ENCODE data around the gene TLNRD1.
A peak's percentile ranks its signal among the peaks of the same experiment; 100 is the strongest.
"Not testable (repeated sequence)": the region's sequence is repeated elsewhere in the genome, so short reads cannot be mapped to it uniquely, and the experiment has no call there.

The TLNRD1 gene

DNA sequence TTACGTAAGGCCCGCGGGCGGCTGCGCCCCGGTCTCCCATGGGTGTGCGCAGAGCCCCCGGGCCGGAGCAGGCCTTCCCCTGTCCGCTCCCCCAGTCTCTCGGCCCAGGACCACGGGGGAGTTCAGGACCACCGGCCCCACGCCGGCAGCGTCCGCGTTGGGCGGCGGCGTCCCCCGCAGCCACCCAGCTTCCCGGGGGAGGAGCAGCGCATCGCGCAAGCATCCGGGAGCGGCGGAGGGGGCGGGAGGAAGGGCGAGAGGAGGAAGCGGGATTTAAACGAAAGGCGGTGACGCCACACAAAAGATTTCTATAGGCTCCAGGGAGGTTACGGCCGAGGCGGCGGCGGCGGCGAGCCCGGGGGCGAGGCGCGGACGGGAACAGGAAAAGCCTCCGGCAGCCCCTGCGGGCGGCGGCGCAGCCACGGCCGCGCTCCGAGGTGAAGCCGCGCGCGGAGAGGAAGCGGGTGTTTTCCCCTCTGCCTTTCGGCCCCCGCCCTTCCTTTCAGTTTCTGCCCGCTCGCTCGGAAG, at the start of gene TLNRD1:
Gene TLNRD1 (plus strand): TSS at position 300 of the 528 bp plus-strand sequence. CDS start 1,349 bp downstream, outside the sequence.
- peak; percentile 69 to 70 for DNase-seq (ENCODE audit: low read depth in 2 of 2)

- no peak for DNase-seq (ENCODE audit: low read depth in 2 of 2)
Measured at GRCh38 chr15:80951941-80952340, 48.8 kb upstream of the TLNRD1 start.

- no peak for DNase-seq (ENCODE audit: low read depth in 2 of 2)
Measured at GRCh38 chr15:80953001-80953952, 47.4 kb upstream of the TLNRD1 start.

DNA sequence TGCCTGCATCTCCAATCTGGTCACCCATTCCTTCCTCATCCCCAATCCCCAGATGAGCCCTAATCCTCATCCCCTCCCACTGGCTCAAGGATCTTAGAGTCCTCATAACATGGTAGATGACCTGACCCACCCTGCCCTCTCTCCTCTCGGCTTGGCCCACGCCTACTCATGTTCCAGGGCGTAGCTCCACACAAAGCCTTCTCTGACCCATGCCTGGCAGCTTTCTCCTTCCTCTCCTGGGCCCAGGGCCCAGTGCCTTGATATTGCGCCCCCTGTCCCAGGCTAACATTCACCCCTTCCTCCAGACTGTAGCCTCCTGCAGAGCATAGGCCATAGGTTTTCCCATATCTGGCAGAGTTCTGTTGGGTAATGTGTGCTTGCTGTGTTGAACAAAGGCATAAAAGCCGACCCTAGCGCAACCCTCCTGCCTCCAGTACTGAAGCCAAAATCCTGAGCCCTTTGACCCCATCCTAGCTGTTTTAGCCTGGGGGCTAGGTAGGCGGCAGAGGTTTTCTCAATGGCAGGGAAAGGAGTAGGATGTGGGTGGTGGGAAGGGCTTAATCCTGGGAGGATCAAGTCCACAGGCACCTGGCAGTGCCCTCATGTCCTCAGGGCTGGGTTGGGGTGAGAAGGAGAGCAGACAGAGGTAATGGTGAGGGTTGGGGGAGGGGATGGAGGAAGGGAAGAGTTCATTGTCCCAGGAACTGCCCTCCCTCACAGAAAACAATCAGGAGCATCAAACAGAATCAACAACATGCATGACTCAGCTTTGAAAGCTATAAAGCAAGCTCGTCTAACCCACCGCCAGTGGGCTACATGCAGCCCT, 46.6 kb upstream of the TLNRD1 start:
- no peak for DNase-seq (ENCODE audit: low read depth in 2 of 2)

DNA sequence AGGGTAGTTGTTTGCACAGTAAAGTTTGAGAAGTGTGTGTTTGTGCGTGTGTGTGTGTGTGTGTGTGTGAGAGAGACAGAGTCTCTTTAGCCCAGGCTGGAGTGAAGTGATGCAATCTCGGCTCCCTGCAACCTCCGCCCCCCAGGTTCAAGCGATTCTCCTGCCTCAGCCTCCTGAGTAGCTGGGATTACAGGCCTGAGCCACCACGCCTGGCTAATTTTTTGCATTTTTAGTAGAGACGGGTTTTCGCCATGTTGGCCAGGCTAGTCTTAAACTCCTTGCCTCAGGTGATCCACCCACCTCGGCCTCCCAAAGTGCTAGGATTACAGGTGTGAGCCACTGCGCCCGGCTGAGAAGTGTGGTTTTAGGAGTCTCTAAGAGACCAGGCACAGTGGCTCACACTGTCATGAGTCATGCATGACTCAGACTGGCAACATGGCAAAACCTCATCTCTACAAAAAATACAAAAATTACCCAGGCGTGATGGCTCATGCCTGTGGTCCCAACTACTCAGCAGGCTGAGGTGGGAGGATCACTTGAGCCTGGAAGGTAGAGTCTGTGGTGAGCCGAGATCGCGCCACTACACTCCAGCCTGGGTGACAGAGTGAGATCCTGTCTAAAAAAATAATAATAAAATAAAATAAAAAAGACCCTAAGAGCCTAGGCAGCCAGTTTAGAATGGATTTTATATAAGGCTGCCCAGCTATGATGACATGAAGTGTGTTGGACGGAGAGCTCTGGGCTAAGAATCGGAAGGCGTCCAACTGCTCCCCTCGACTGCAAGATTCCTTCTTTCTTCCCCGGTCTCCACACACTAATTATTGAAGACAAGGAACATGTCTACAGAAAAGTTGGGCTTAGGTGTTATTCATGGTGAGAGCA, 44.9 kb upstream of the TLNRD1 start:
- peak; percentile 26 to 42 for DNase-seq (ENCODE audit: low read depth in 2 of 2)

GRCh38 chr15:80957556-80957955, 43.2 kb upstream of the TLNRD1 start:
- DNase-seq (ENCODE audit: low read depth in 2 of 2) = no peak

GRCh38 chr15:80957976-80958375, 42.7 kb upstream of the TLNRD1 start:
- no peak for DNase-seq (ENCODE audit: low read depth in 2 of 2)

GRCh38 chr15:80958818-80959495, 41.8 kb upstream of the TLNRD1 start:
- DNase-seq (ENCODE audit: low read depth in 2 of 2) = no peak

- DNase-seq (ENCODE audit: low read depth in 2 of 2) = not testable (repeated sequence)
Measured at GRCh38 chr15:80965454-80965853, 35.3 kb upstream of the TLNRD1 start.

DNA sequence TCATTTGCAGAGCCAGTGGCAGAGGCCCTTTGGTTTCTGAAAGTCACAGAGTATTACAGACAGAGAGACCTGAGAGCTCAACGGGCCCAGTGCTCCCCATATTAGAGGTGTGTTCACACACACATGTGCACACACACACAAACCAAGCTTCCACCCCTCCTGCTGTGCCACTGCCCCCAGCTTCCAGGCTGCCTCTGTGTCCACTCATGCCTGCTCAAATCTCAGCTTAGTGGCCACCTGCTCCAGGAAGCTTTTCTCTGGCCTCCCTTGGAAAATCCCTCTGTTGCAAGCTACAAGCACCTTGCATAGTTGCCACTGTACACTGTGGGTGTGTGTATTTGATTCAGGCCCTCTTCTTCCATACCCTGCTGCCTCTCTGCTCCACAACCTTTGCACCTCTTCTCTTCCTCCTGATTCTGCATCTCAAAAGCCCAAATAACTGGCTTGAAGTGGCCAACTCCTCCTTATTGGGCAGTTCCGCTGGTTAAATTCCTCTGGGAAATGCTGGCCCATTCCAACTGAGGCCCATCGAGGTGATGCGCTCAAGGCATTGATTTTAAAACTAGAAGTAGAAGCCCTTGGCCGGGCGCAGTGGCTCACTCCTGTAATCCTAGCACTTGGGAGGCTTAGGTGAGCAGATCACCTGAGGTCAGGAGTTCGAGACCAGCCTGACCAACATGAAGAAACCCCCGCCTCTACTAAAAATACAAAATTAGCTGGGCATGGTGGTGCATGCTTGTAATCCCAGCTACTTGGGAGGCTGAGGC, 34.1 kb upstream of the TLNRD1 start:
- DNase-seq (ENCODE audit: low read depth in 2 of 2) = no peak

DNA sequence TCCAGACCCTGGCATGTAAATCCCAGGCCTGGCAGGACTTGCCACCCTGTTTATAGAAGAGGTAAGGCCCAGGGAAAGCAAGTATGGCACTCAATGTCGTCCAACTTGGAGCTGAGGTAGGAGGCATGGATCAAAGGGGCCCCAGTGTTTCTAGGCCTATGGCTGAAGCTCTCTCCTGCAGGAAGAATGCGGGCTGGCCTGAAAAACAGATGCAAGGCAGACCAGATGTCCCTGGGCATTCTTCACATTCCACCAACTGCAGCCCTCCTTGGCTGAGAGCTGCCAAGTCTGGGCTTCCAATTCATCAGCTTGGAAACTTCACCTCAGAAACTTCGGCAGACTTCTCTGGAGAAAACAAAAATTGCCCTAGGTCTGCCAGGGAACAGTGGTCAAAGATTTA, 33.3 kb upstream of the TLNRD1 start:
- DNase-seq (ENCODE audit: low read depth in 2 of 2) = no peak

GRCh38 chr15:80967991-80968510, 32.7 kb upstream of the TLNRD1 start:
- no peak for DNase-seq (ENCODE audit: low read depth in 2 of 2)

DNA sequence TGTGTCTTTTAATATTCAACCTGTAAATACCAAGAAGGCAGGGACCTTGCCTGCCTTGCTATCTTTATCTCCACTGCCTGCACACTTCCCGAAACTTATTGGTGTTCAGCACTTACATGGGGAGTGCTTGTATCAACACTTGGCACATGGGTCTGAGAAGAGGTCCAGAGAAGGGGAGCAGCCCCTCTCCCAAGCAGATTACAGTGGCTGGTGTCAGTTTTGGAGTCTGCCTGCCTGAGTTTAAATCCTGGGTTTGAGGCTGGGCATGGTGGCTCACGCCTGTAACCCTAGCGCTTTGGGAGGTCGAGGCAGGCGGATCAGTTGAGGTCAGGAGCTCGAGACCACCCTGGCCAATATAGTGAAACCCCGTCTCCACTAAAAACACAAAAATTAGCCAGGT, 31.4 kb upstream of the TLNRD1 start:
- no peak for DNase-seq (ENCODE audit: low read depth in 2 of 2)

DNA sequence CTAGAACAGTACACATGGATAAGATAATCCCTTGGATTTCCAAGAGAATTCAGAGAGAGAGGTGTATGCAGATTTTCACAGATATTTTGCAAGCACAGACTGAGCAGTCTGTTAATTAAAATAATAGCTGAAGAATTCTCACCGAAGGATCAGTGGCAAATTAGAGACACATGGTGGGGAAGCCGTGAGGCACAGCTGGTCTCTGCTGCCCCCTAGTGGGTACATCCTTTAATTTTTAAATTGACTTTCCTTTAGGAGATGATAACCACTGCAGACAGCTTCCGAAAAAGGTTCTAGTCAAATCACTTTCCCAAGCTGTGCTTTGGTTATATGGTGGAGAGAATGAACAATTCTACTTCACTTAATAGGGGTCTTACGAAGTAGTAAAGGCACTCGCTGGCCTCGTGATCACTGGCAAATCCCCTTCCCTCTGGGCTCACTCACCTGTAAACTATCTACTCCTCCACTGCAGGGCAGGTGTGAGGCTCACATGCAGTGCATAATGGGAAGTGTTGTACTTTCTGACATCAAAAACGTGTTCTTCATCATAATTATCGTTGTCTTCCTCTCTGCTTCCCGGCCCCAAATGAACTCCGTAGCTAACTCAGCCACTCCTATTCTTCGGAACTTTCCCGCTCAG, 30.6 kb upstream of the TLNRD1 start:
- peak in 1 of 2 donors; percentile 32 for DNase-seq (ENCODE audit: low read depth in 2 of 2)

DNA sequence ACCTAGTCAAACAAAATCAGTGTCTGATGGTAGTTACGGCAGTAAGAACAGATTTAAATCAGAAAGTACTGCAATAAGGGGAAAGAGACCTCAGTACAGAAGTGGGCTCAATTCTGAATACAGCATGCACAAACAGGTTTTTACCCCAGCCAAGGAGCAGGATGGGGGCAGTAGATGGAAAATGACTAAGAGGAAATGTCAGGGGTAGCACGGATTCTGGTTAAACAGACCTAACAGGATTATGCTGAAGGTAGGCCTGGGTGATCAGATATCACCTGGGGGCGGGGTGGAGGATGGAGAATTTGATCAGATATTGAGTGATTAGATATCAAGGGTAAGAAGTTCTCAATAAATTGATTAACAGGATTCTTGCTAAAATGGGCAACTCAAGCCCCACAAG, 30.1 kb upstream of the TLNRD1 start:
- DNase-seq (ENCODE audit: low read depth in 2 of 2) = no peak

- DNase-seq (ENCODE audit: low read depth in 2 of 2) = no peak
Measured at GRCh38 chr15:80971143-80971542, 29.6 kb upstream of the TLNRD1 start.

GRCh38 chr15:80972276-80972675, 28.4 kb upstream of the TLNRD1 start:
- no peak for DNase-seq (ENCODE audit: low read depth in 2 of 2)

GRCh38 chr15:80974914-80975313, 25.8 kb upstream of the TLNRD1 start:
- DNase-seq (ENCODE audit: low read depth in 2 of 2) = no peak

GRCh38 chr15:80976851-80977250, 23.9 kb upstream of the TLNRD1 start:
- no peak for DNase-seq (ENCODE audit: low read depth in 2 of 2)

All from stimulated activated CD8-positive, alpha-beta memory T cell treated with anti-CD3 and anti-CD28 coated beads, Interleukin-15, amount 100 ng/mL, for 4 hours (primary cell).